ENCODE results near the gene GSK3A.

DNA sequence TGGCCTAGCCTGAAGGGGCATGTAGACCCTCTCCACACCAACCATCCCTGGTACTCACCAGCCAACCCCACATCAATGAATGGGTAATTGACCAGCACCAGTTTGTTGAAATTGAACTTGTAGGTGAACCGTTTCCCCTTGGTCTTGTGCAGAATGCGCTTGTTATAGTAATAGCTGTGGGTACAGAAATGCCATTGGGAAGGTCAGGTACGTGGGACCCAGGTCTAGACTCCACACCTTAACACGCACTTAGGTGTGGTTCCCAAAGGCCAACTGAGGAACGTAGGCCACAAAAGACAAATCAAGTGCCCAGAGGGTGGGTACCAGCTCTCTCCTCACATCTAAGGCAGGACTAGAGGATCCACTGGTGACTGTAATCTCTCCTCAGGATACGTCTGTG is 7.4 kb upstream of the GSK3A start:
- TF ChIP-seq RARB (CRISPR knock-in tag; IDR thresholded peaks at IDR 0.05) (no peak), TOX (CRISPR knock-in tag; IDR thresholded peaks at IDR 0.05; ENCODE audit: borderline replicate concordance) (no peak), ZFP30 (CRISPR knock-in tag; IDR thresholded peaks at IDR 0.05) (no peak), TCF4 (CRISPR knock-in tag; IDR thresholded peaks at IDR 0.05; ENCODE audit: borderline replicate concordance) (no peak), ARNTL (CRISPR knock-in tag; IDR thresholded peaks at IDR 0.05; ENCODE audit: borderline replicate concordance, low read depth) (no peak), ZC3H10 (CRISPR knock-in tag; IDR thresholded peaks at IDR 0.05) (no peak), OSR1 (CRISPR knock-in tag; IDR thresholded peaks at IDR 0.05) (no peak), ZNF70 (CRISPR knock-in tag; IDR thresholded peaks at IDR 0.05) (no peak), ISL1 (CRISPR knock-in tag; IDR thresholded peaks at IDR 0.05) (no peak)
- TF ChIP-seq, protein P1, sequence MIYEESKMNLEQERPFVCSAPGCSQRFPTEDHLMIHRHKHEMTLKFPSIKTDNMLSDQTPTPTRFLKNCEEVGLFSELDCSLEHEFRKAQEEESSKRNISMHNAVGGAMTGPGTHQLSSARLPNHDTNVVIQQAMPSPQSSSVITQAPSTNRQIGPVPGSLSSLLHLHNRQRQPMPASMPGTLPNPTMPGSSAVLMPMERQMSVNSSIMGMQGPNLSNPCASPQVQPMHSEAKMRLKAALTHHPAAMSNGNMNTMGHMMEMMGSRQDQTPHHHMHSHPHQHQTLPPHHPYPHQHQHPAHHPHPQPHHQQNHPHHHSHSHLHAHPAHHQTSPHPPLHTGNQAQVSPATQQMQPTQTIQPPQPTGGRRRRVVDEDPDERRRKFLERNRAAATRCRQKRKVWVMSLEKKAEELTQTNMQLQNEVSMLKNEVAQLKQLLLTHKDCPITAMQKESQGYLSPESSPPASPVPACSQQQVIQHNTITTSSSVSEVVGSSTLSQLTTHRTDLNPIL (CRISPR knock-in tag; IDR thresholded peaks at IDR 0.05; ENCODE audit: low read depth) = no peak
- TF ChIP-seq, protein P2, sequence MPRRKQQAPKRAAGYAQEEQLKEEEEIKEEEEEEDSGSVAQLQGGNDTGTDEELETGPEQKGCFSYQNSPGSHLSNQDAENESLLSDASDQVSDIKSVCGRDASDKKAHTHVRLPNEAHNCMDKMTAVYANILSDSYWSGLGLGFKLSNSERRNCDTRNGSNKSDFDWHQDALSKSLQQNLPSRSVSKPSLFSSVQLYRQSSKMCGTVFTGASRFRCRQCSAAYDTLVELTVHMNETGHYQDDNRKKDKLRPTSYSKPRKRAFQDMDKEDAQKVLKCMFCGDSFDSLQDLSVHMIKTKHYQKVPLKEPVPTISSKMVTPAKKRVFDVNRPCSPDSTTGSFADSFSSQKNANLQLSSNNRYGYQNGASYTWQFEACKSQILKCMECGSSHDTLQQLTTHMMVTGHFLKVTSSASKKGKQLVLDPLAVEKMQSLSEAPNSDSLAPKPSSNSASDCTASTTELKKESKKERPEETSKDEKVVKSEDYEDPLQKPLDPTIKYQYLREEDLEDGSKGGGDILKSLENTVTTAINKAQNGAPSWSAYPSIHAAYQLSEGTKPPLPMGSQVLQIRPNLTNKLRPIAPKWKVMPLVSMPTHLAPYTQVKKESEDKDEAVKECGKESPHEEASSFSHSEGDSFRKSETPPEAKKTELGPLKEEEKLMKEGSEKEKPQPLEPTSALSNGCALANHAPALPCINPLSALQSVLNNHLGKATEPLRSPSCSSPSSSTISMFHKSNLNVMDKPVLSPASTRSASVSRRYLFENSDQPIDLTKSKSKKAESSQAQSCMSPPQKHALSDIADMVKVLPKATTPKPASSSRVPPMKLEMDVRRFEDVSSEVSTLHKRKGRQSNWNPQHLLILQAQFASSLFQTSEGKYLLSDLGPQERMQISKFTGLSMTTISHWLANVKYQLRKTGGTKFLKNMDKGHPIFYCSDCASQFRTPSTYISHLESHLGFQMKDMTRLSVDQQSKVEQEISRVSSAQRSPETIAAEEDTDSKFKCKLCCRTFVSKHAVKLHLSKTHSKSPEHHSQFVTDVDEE (CRISPR knock-in tag; IDR thresholded peaks at IDR 0.05) = no peak
